Fibroblast of skin of right biceps (primary cell): Measurements from ENCODE around the gene POU6F2.
"Not testable (repeated sequence)": the region's sequence is repeated elsewhere in the genome, so short reads cannot be mapped to it uniquely, and the experiment has no call there.

ENCODE experiments used
- DNase-seq: peaks from one replicate; pipeline ENCODE4 v3.0.0-alpha.2; 2013

Gene POU6F2, protein sequence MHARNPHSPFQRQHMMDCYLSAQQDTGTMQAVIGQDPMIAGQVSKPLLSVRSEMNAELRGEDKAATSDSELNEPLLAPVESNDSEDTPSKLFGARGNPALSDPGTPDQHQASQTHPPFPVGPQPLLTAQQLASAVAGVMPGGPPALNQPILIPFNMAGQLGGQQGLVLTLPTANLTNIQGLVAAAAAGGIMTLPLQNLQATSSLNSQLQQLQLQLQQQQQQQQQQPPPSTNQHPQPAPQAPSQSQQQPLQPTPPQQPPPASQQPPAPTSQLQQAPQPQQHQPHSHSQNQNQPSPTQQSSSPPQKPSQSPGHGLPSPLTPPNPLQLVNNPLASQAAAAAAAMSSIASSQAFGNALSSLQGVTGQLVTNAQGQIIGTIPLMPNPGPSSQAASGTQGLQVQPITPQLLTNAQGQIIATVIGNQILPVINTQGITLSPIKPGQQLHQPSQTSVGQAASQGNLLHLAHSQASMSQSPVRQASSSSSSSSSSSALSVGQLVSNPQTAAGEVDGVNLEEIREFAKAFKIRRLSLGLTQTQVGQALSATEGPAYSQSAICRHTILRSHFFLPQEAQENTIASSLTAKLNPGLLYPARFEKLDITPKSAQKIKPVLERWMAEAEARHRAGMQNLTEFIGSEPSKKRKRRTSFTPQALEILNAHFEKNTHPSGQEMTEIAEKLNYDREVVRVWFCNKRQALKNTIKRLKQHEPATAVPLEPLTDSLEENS

DNA sequence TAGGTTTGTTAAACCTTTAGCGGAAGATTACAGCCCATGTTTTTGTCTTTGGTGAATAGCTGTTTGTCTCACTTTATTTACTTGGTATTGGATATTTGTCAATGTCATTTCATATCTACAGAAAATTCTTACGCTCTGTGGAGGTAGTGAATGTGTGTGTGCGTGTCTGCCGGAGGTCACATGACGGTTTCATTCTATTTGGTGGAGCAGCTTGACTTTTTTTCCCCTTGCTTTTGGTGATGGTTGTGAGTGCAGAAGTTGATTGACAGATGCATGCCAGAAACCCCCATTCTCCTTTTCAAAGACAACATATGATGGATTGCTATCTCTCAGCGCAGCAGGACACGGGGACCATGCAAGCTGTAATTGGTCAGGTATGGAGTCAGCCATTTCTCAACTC is at the start of gene POU6F2:
TSS of gene POU6F2 (plus strand) at position 225 of the 400 bp plus-strand sequence. CDS start at position 270, 45 bp downstream.
- DNase-seq = no peak

DNA sequence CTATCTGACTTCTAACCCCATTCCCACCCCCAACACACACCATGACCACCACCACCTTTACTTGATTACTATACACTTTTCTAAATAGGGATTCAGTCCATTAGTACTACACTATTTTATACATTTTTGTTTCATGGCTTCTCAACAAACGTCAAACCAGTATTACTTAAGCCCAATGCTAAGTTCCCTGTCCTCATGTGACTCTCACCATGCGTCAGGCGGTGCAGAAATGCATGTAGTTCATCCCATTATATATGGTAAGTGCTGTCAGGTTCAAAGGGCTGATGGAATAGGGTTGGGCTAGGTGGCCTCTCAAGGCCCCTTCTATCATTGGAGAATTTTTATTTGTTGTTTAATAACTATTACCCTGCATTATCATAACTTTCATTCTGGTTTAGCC is 49.2 kb upstream of the POU6F2 start:
- no peak for DNase-seq

DNA sequence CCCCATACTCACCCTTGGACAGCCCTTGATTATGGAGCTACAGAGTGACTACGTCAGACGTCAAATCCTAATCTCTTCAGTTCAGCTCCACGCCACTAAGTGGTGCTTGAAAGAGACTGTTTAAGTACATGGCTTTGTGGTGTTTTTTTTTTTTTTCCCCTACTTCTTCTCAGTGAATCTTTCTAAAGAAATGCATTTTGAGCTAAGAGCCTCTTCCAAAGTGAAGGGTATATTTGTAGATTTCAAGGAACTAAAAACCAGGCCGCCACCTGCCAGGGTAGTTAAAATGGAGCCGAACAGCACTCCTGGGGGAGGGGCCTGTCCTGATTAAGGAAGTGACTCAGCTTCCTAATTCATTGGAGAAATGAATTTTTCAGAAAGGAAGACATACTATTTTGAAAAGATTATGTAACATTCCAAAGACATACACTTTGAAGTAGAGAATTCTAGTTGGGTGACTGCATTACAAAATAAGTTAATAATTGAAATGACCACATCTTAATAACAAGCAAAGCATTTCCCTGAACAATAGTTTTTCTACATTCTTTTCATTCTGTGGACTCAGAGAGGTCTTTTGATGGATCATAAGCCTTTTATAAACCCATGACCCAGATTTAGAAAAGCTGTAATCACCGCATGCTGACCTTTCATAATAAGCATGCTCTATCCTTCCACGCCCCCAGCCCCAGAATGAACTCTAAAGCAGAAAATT is 48.1 kb upstream of the POU6F2 start:
- peak; percentile 36 for DNase-seq

DNA sequence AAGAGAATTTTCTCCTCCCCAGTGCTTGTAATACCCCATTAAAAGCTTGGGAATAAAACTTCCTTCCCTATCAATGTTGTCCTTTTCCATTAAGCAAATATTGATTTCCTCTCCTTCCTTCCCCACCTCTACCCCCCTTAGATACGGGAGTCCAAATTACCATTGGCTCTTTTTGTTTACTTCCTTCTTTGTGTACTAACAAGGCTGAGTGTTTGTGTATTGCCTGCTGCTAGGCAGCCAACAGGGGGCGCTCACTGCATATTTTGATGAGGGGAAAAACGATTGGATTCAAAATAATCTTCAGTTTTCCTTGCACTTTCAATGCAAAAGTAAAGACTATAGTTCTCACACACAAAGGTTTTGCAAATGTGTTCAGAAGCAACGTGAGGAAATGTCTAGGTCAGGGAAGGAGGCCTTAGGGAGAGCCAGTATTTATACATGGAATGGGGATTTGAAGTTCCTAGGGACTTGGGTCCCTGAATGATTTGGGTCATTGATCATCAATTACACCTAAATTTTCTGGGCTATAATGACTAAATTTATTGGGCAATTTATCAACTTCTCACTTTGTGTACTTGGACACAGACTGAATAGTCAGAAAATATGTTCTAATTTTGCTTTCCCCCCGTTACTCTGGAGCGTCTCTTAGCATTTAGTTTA is 45.1 kb upstream of the POU6F2 start:
- DNase-seq = peak; percentile 47

DNA sequence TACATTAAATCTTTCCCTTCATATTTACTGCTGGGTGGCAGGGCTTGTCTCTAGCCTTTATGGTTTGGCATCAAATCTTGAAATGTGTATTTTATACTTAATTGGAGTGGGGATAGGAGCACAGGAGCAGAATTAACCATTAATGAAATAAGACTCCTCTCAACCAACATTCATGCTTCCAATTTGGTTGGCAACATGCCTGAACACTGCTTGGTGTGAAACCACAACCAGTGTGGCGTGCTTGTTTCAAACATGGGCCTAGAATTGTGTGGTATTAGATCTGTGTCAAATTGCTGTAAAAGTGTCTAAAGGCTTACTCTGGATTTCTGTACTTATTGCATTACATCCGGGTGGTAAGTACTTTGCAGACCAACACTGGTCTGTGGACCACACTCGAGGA is 43.7 kb upstream of the POU6F2 start:
- peak; percentile 27 for DNase-seq

DNA sequence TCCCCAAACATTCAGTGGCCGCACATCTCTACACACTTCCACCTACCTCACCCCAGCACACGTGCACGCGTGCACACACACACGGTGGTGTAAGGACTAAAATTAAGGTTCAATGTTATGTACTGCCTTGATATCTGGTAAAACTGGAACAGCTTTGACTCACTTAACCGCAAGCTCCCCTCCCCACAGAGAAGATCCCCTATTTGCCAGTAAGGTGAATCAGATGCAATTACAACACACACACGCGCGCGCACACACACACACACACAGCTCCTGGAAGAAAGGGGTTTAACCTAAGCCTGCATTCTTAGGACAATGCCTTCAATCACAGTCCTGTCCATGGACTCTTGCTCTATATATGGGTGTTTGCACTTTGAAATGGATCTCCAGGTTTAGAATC is 43.2 kb upstream of the POU6F2 start:
- peak; percentile 19 for DNase-seq

DNA sequence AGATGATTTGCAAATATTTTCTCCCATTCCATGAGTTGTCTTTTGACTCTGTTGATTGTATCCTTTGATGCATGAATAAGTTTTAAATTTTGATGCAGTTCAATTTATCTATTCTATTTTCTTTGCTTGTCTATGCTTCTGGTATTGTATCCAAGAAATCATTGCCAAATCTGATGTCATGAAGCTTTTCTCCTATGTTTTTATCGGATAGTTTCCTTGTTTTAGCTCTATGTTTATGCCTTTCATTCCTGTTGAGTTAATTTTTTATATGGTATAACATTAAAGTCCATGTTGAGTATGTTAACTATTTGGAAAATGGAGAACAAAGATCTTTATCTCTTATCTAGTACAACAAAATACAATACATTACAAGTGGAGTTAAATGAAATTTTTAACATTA is 41.1 kb upstream of the POU6F2 start:
- no peak for DNase-seq

DNA sequence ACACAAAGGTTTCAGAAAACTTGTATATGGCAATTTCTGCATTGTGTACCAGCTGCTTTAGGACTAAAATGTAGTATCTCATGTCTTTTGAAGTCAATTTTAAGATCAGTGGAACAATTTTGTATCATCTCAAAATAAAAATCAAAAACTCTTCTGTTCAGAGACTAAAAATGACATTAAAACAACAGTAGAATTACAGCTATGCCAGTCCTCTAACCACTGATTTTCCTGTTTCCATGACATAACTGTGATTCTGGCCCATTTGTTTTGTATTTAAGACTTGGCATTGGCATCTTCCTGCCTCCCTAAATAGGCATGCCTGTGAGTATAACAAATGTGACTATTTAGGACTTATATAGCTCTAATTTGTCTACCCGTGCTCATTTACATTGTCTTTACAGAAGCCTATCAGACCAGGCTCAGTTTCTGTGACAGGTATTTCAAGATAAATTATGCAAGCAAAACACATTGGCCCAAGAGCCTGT is 39.7 kb upstream of the POU6F2 start:
- no peak for DNase-seq

DNA sequence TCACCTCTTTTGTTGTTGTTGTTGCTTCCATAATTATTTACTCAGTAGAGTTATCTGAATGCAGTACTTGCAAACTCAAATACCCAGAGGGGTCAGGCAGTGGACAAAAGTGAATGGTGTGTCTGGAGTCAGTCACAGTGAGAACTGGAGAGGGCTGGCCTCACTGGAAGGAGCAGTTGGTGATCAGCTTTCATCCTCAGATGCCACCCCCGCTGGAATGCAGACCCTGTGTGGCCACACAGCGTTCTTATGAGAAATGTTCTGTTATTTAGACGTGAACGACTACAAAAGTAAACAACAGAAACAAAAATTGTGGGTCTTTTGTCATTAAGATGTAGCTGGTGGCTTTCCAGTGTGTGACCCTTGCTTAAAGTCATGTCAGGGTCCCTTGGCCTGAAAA is 39.1 kb upstream of the POU6F2 start:
- no peak for DNase-seq

DNA sequence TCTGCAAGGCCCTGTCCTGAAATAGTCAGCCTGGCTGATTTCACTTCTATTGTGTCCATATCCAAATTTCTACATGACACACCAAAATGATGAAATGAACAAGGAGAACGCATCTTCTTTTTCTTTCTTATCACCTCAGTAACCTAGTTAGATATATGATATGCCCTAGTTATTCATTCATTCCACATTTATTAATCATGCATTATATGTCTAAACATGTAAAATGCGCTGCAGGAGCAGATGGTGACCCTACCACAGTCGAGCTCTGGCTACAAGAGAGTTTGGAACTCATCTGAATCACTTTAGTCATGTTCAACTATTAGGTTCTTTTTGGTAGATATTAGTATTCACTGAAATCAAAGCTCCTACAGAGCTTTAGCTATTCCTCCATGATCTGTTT is 36.9 kb upstream of the POU6F2 start:
- no peak for DNase-seq

DNA sequence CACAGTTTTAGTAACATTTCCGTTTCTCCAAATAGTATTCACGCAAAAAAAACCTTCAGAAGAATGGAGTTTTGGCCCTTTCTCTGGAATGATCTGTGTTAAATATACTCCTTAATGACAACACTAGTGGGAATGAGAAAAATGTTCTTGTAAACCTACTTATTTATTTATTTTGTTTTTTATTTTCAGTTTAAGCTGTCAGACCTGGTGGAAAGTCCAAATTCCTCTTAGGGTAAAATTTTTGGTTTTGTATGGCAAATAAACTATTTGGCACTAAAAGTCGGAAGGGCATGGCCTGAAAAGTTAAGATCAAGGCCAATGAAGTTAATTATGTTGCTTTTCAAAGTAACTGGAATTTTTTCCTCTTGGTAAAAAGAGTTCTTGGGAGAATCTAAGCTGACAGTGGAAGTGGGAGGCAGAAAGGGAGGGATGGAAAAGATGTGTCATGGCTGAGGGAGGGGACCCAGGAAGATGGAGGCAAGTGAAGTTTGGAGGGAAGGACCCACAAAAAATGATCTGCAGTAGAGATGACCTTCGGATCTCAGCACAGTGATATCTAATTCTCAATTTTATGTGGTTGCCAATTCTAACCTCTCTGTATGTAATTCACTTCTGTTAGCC is 35.2 kb upstream of the POU6F2 start:
- DNase-seq = no peak

DNA sequence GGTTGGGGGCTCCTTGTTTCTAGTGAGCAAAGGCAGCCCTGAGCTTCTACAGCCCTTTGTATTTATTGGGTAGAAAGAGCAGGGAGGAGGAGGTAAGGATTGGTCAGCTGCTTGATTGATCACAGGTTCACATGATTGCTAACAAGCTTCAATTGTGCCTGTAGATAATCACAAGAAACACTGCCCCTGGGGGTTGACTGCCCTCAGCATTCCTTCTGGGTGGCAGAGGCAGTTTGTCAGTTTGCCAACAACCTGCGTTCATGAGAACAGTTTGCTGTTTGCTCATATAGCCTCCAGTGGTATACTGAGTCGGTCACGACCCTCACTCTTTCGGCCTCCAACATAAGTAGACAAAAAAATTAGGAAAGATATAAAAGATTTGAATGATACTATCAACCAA is 30.2 kb upstream of the POU6F2 start:
- not testable (repeated sequence) for DNase-seq

DNA sequence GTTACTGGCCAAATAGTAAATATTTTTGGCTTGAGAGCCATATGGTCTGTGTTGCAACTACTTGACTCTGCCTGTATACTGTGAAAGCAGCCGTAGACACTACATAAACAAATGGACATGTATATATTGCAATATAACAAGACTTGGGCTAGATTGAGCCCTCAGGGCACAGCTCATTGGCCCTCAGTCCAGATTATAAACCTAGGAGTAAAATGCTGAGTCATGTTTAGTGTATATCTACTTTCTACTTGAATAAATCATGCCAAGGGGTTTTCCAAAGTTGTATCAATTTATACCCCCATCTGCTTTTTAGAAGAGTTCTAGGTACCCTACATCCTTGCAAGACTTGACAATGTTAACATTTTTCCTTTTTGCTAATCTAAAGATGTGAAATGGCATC is 27.4 kb upstream of the POU6F2 start:
- DNase-seq = no peak

DNA sequence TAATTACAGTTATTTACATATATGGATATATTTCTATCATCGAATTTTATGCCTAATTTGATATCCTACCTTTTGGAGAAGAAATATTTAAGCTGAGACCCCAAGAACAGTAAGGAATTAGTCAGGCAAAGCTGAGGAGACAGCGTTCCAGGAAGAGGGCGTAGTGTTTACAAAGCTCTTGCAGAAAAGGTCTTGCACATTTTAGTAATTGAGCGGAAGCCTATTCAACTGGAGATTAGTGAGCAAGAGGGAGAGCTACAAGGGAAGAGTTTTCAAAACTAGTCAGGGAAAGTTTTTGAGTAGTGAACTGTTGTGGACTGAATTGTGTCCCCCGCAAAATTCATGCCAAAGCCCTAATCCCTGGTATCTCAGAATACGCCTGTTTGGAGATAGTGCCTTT is 26.5 kb upstream of the POU6F2 start:
- DNase-seq = no peak

DNA sequence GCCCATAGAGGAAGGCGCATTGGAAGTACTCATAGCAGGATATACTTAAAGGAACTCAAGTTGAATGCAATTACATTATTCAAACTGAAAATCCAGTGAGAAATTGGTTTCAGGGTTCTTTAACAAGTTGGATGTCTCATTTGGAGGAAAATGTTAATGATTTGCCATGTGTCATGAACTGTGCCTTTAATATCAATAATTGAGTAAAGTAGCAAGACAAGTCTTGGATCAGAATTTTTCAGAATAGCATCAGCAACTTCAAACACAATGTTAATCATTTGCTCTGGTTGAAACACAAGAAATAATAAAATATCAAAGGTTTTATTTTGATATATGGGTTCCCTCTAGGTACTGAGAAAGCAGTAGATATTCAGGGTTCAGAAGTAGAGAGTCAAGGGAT is 24.5 kb upstream of the POU6F2 start:
- no peak for DNase-seq

DNA sequence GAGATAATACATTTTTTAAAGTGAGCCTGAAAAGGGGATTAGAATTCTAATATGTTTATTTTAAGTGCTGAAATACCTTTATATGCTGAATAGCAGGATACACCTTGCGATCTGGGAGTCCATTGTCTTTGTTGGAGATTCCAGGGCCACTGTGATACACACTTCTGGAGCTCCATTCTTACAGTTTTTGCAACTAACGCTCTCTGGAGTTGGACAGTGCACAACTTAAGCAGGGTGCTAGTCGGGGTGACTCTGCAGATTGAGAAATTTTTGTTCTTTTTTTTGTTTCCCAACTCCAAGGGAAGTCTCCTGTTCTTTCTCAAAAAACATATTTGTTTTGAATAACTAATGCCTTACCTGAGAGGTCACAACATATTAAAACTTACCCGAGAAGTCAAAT is 23.7 kb upstream of the POU6F2 start:
- DNase-seq = no peak

DNA sequence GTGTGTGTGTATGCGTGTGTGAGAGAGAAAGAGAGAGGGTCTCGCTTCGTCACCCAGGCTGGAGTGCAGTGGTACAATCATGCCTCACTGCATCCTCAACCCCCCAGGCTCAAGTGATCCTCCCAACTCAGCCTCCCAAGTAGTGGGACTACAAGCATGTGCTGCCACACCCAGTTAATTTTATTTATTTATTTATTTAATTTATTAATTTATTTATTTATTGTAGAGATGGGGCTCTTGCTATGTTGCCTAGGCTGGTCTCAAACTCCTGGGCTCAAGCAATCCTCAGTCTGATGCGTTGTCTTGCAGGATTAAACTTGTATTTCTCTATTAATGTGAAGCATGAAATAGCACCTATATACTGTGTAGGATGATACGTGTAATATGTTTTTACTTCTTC is 21.8 kb upstream of the POU6F2 start:
- no peak for DNase-seq

DNA sequence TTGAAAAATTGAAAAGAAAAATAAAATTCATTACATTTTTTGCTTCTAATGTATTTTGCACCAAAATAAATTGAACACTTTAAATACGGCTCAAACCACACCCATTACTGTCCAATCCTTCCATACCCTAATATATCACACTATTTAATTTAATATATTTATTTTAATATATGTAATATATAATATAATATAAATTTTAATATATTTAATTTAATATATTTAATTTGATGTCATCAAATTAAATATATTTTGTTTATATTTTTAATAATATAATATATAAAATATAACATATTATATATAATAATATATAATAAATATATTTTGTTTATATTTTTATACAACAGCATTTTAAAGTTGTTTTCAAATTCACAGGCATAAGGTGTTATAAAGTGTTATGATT is 15.7 kb upstream of the POU6F2 start:
- DNase-seq = no peak

DNA sequence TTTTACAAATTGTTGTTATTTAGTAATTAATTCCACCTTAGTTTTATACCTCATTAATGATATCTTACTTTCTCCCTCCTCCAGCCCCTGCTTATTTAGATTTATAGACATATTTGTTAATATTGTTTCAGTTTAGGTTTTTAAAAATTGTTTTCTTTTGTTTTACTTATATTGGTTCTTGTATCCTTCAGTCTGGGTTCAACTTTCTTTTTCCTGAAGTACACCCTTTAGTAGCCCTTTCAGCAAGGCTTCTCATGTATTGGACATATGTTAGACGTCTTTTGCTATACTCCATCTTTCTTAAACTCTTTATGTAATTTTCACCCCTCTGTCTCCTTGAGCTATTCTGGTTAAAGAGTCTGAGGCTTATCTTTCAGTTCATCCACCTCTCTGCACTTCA is 12.8 kb upstream of the POU6F2 start:
- DNase-seq = no peak

DNA sequence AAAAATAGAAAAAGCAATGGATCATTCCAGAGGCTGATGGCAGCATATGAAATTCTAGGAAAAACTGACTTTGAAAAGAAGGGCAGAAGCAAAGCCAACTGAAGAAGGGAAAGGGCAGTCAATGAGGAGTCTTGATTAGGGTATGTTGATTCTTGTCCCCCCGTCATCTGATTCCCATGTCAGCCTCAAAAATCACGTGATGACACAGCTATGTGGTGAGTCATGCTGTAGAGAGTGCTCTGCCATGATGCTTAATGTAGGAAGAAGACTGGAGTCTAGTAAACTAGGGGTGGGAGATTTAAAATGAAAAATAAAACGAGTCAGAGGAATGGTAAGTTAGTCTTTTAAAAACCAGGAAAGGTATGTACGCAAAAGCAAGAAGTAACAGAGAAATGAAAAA is 3.9 kb upstream of the POU6F2 start:
- peak; percentile 12 for DNase-seq

DNA sequence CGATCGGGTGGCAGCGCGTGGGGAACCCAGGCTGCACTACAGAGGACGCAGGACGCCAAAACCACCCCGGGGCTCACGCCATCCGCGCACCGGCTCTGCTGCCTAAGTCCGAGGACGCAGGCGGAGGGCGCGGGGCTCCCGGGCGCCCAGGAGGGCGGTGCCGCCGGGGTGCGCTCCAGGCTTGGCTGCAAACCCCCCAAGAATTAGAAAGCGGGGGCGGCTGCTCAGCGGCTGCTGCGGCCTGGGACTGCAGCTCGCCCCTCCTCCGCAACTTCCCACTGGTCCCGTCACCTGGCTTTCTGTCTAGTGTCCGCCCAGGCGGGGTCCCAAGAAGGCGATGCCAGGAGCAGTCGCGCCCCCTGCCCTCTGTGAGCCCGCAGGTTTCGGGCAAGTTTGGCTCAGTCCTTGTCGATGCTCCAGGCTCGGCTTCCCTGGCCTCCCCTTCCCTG is 1.7 kb upstream of the POU6F2 start:
- no peak for DNase-seq

DNA sequence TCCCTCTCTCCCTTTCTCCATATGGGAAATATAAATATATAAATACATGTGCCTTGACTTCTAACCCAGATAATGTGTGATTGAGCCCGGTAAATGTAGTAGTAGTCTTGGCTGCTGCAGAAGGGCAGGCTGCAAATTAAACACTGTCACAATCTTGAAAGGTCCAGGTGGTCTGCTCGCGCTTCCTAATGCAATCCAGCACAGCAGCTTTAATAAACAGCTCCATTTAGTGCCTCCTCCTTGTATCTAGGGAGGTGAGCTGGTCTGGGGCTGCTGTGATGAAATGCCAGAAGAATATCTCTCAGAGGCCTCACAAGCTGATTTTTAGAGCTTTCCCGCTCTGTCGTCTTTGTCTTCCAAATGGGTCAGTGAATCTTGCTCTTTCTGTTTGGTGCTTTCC is 782 bp downstream of the POU6F2 start:
- no peak for DNase-seq

DNA sequence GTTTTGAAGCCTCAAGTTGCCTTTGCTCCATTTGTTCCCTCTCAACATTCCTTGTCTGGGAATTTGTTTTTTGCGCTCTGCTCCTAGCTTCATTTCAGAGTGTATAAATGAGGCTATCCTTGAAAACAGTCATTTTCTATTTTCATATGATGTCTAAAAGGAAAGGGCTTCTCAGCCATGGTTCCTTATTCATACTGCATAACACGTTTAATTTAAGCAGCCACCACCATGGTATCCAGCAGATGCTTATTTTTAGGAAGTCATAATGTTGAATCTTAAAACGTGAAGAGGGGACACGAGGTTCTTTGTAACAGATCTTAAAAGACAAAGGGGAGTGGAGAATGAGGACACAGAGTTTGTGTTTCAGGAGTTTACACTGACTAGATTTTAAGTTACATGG is 14.5 kb downstream of the POU6F2 start:
- no peak for DNase-seq
